GM18520 (cell line): ENCODE data around the gene MAST4.
"Not testable (repeated sequence)": the region's sequence is repeated elsewhere in the genome, so short reads cannot be mapped to it uniquely, and the experiment has no call there.

Source experiments
- ATAC-seq: cut with Tn5 transposase; IDR thresholded peaks from one replicate; pipeline ENCODE4 v1.9.1; 2021; ENCODE audit not compliant: unreplicated experiment

The MAST4 gene

GRCh38 chr5:67098656-67099055, 502.5 kb downstream of the MAST4 start:
- ATAC-seq = no peak

- no peak for ATAC-seq
These were observed 504.1 kb downstream of the MAST4 start for GRCh38 chr5:67100301-67100700.

GRCh38 chr5:67102708-67103107, 506.5 kb downstream of the MAST4 start:
- ATAC-seq = no peak

GRCh38 chr5:67104859-67105258, 508.7 kb downstream of the MAST4 start:
- ATAC-seq = no peak

GRCh38 chr5:67105270-67105669, 509.1 kb downstream of the MAST4 start:
- ATAC-seq = no peak

- ATAC-seq = no peak
These were observed 510.6 kb downstream of the MAST4 start for GRCh38 chr5:67106626-67107342.

- ATAC-seq = no peak
These were observed 515.6 kb downstream of the MAST4 start for GRCh38 chr5:67111779-67112178.

- no peak for ATAC-seq
These were observed 519.1 kb downstream of the MAST4 start for GRCh38 chr5:67115246-67115645.

- ATAC-seq = no peak
These were observed 519.6 kb downstream of the MAST4 start for GRCh38 chr5:67115817-67116216.

GRCh38 chr5:67118050-67118620, 521.9 kb downstream of the MAST4 start:
- no peak for ATAC-seq

- ATAC-seq = no peak
These were observed 522.8 kb downstream of the MAST4 start for GRCh38 chr5:67119010-67119409.

- no peak for ATAC-seq
These were observed 523.8 kb downstream of the MAST4 start for GRCh38 chr5:67120032-67120431.

- no peak for ATAC-seq
These were observed 527.6 kb downstream of the MAST4 start for GRCh38 chr5:67123819-67124218.

- no peak for ATAC-seq
These were observed 528.4 kb downstream of the MAST4 start for GRCh38 chr5:67124556-67124955.

- ATAC-seq = not testable (repeated sequence)
These were observed 531.2 kb downstream of the MAST4 start for GRCh38 chr5:67127347-67127895.

GRCh38 chr5:67129768-67130167, 533.6 kb downstream of the MAST4 start:
- ATAC-seq = no peak

- ATAC-seq = no peak
These were observed 537.0 kb downstream of the MAST4 start for GRCh38 chr5:67133217-67133616.

GRCh38 chr5:67133776-67134175, 537.6 kb downstream of the MAST4 start:
- ATAC-seq = no peak

- ATAC-seq = no peak
These were observed 539.3 kb downstream of the MAST4 start for GRCh38 chr5:67135381-67135984.

GRCh38 chr5:67139030-67139429, 542.8 kb downstream of the MAST4 start:
- no peak for ATAC-seq

GRCh38 chr5:67140413-67140812, 544.2 kb downstream of the MAST4 start:
- no peak for ATAC-seq

GRCh38 chr5:67141644-67142043, 545.5 kb downstream of the MAST4 start:
- no peak for ATAC-seq
